HFF-Myc (cell line): Measurements from ENCODE around the gene GPRC5D.

Experiments used
- DNase-seq: peaks from one replicate; pipeline ENCODE4 v3.0.0-alpha.2; 2011; ENCODE audit warnings: low read depth; ENCODE audit errors: extremely low read depth
- H3K4me3 ChIP-seq: replicated peaks from 2 replicates; pipeline ENCODE4 v1.5.1; 2011; ENCODE audit warnings: low read depth, mild to moderate bottlenecking, control low read depth, low read length
- TF ChIP-seq, protein P1 (sequence below): IDR thresholded peaks from 2 replicates; pipeline ENCODE4 v1.5.1; 2012; ENCODE audit warnings: mild to moderate bottlenecking, low read depth, low read length, control low read depth; ENCODE audit errors: missing control alignments

GPRC5D gene

DNA sequence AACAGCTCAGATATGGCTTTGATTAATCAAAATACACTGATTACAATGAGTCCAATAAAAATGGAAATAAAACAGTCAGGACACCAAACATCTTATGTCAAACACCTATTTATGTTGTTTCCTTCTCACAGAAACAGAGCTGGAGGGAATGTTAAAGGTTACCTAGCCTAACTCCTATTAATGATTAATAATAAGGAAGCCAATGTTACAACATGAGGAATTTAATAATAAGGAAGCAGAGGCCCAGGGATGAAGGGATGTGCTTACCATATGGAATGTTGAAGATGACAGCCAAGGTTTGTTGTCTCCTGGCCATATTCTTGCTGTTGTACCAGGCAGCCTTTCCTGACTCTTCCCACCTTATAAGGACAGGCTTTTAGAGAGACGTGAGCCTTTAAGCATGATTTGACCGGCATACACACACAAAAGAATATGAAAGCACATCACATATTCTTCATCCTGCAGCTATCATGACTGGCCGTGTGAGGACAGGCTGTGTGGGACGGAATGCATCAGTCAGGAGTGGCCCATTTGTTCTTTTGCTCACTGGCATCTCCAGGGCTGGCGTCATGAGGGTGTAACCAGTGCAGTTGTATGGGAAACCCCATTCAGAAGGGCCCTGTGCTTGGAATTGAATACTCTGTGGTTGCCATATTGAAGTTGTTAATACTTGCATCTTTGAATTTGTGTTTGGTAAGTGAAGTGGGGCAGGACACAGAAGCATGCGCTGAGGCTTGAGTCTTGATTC lies 3.1 kb upstream of the GPRC5D start:
- H3K4me3 ChIP-seq = no peak overlapping the region
- DNase-seq = no peak
- TF ChIP-seq, protein P1, sequence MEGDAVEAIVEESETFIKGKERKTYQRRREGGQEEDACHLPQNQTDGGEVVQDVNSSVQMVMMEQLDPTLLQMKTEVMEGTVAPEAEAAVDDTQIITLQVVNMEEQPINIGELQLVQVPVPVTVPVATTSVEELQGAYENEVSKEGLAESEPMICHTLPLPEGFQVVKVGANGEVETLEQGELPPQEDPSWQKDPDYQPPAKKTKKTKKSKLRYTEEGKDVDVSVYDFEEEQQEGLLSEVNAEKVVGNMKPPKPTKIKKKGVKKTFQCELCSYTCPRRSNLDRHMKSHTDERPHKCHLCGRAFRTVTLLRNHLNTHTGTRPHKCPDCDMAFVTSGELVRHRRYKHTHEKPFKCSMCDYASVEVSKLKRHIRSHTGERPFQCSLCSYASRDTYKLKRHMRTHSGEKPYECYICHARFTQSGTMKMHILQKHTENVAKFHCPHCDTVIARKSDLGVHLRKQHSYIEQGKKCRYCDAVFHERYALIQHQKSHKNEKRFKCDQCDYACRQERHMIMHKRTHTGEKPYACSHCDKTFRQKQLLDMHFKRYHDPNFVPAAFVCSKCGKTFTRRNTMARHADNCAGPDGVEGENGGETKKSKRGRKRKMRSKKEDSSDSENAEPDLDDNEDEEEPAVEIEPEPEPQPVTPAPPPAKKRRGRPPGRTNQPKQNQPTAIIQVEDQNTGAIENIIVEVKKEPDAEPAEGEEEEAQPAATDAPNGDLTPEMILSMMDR = no peak

DNA sequence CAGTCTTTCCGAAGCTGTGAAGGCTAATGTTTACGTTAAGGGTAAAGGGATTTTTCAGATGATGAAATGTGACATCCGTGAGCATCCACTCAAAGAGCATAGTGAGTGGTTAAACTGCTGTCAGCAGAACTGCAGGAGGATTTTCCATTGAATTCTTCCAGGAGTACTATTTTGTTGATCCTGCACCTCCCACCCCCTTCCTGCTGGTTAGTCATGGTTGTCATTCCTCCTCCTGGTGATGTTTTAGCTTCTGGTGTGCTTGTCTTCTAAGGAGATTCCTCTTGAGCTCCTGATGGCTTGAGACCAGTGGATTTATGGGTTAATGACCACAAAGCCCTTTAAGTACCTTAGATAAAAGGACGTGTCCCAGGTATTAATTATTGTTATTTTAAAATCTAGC lies 2.4 kb upstream of the GPRC5D start:
- no peak for DNase-seq

DNA sequence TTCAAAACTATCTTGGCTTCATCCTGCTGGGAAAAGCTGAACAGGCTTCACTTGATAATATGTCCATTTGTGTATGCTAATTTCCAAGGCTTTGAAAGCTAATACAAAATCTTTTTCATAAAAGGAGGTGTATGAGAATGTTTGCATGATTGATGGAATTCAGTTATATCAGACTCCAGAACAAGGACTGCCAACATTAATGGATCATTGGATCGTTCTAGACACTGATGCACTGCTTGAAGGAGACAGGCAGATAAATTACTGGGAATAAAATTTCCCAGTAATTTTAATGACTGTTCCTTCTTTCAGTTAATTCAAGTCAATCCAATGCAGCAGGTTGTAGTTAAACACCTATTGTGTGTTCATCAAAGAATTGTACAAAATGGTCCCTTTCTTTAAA lies 466 bp downstream of the GPRC5D start:
- TF ChIP-seq, protein P1 = no peak
- H3K4me3 ChIP-seq = no peak overlapping the region
- DNase-seq = no peak

More for the DNA sequence above, 2.4 kb upstream of the GPRC5D start:
- H3K4me3 ChIP-seq = no peak overlapping the region
- TF ChIP-seq, protein P1 = no peak

- H3K4me3 ChIP-seq = no peak overlapping the region
- TF ChIP-seq, protein P1 = no peak
- DNase-seq = no peak
Observed at GRCh38 chr12:12947902-12948301, 4.1 kb downstream of the GPRC5D start.

- TF ChIP-seq, protein P1 = no peak
- H3K4me3 ChIP-seq = no peak overlapping the region
- no peak for DNase-seq
Observed at GRCh38 chr12:12946686-12947355, 5.1 kb downstream of the GPRC5D start.

DNA sequence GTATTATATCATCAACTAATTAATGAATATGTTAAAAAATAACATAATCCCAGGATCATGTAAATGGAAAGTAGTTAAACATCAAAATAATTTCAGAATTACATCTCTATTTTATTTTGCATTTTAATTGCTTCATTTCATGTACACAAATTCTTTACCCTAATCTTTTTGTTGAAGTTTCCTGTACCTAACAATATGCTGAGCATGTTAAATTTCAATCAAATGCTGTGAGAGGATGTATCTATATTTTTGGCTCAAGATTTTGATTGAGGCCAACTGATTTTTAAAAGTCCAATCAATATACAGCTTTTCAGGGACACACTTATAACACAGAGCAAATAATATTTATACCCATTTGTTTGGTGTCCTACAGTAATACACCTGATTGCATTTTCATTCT lies 6.4 kb downstream of the GPRC5D start:
- no peak for DNase-seq
- TF ChIP-seq, protein P1 = no peak
- H3K4me3 ChIP-seq = no peak overlapping the region
